Skeletal muscle cell (primary cell): ENCODE data around the gene DDX60.
"Not testable (repeated sequence)": the region's sequence is repeated elsewhere in the genome, so short reads cannot be mapped to it uniquely, and the experiment has no call there.

Experiments
- DNase-seq: peaks from one replicate; pipeline ENCODE4 v3.0.0-alpha.2; 2010; ENCODE audit warnings: low read depth
- H3K4me3 ChIP-seq: 2 replicates; pipeline ENCODE4 v1.5.1; 2011; ENCODE audit warnings: low read depth, mild to moderate bottlenecking, control low read depth, low read length, moderate library complexity

DDX60 gene

GRCh38 chr4:168306476-168306875 lies 12.1 kb downstream of the DDX60 start:
- no peak overlapping the region for H3K4me3 ChIP-seq
- no peak for DNase-seq

- H3K4me3 ChIP-seq = no peak overlapping the region
- DNase-seq = peak; percentile 20
Observed at GRCh38 chr4:168304744-168305459, 13.7 kb downstream of the DDX60 start.

- not testable (repeated sequence) for H3K4me3 ChIP-seq, DNase-seq
Observed at GRCh38 chr4:168303430-168303829, 15.1 kb downstream of the DDX60 start.

GRCh38 chr4:168293386-168293975 lies 25.1 kb downstream of the DDX60 start:
- DNase-seq = no peak
- no peak overlapping the region for H3K4me3 ChIP-seq

GRCh38 chr4:168291242-168291641 lies 27.3 kb downstream of the DDX60 start:
- no peak for DNase-seq
- no peak overlapping the region for H3K4me3 ChIP-seq

GRCh38 chr4:168285850-168286249 lies 32.7 kb downstream of the DDX60 start:
- not testable (repeated sequence) for DNase-seq, H3K4me3 ChIP-seq

GRCh38 chr4:168279556-168279955 lies 39.0 kb downstream of the DDX60 start:
- H3K4me3 ChIP-seq = no peak overlapping the region
- no peak for DNase-seq

- no peak for DNase-seq
- H3K4me3 ChIP-seq = no peak overlapping the region
Observed at GRCh38 chr4:168275836-168276235, 42.7 kb downstream of the DDX60 start.

GRCh38 chr4:168274871-168275270 lies 43.7 kb downstream of the DDX60 start:
- no peak for DNase-seq
- H3K4me3 ChIP-seq = no peak overlapping the region

GRCh38 chr4:168273838-168274237 lies 44.7 kb downstream of the DDX60 start:
- no peak overlapping the region for H3K4me3 ChIP-seq
- DNase-seq = no peak

- H3K4me3 ChIP-seq = no peak overlapping the region
- DNase-seq = no peak
Observed at GRCh38 chr4:168272488-168272887, 46.1 kb downstream of the DDX60 start.

- no peak for DNase-seq
- no peak overlapping the region for H3K4me3 ChIP-seq
Observed at GRCh38 chr4:168269896-168270295, 48.7 kb downstream of the DDX60 start.

GRCh38 chr4:168265327-168265726 lies 53.2 kb downstream of the DDX60 start:
- H3K4me3 ChIP-seq = no peak overlapping the region
- DNase-seq = peak; percentile 31

GRCh38 chr4:168264903-168265302 lies 53.6 kb downstream of the DDX60 start:
- no peak overlapping the region for H3K4me3 ChIP-seq
- DNase-seq = peak; percentile 9

- H3K4me3 ChIP-seq = no peak overlapping the region
- DNase-seq = no peak
Observed at GRCh38 chr4:168263039-168263438, 55.5 kb downstream of the DDX60 start.

- DNase-seq = no peak
- H3K4me3 ChIP-seq = no peak overlapping the region
Observed at GRCh38 chr4:168259096-168259495, 59.5 kb downstream of the DDX60 start.

- DNase-seq = no peak
- H3K4me3 ChIP-seq = no peak overlapping the region
Observed at GRCh38 chr4:168257768-168258167, 60.8 kb downstream of the DDX60 start.

GRCh38 chr4:168248176-168248710 lies 70.3 kb downstream of the DDX60 start:
- peak; percentile 12 for DNase-seq
- H3K4me3 ChIP-seq = no peak overlapping the region

- no peak overlapping the region for H3K4me3 ChIP-seq
- DNase-seq = no peak
Observed at GRCh38 chr4:168247603-168248002, 70.9 kb downstream of the DDX60 start.

- DNase-seq = no peak
- no peak overlapping the region for H3K4me3 ChIP-seq
Observed at GRCh38 chr4:168241953-168242352, 76.6 kb downstream of the DDX60 start.

GRCh38 chr4:168240821-168241220 lies 77.7 kb downstream of the DDX60 start:
- DNase-seq = no peak

More at GRCh38 chr4:168240821-168241220, 77.7 kb downstream of the DDX60 start:
- no peak overlapping the region for H3K4me3 ChIP-seq
